NCI-H187 treated with DMSO at 0.1 percent for 48 hours (cell line): ENCODE results near the gene FAM149B1.

Source experiments
- DNase-seq: peaks from one replicate; lab custom pipeline; 2025; lab: John Stamatoyannopoulos, UW

FAM149B1 gene

GRCh38 chr10:73287441-73287840, 119.5 kb downstream of the FAM149B1 start:
- DNase-seq: no peak

GRCh38 chr10:73289958-73290357, 122.0 kb downstream of the FAM149B1 start:
- DNase-seq: no peak

- no peak for DNase-seq
Observed at GRCh38 chr10:73293461-73293860, 125.5 kb downstream of the FAM149B1 start.
